ENCODE measurements around the gene ABAT. TPM values are rescaled to one million over a fixed set of nuclear protein-coding genes. Genes with fewer than 3 reads are reported as not detected.
A peak's percentile ranks its signal among the peaks of the same experiment; 100 is the strongest.
"Not testable (repeated sequence)": the region's sequence is repeated elsewhere in the genome, so short reads cannot be mapped to it uniquely, and the experiment has no call there.

The ABAT gene
- total RNA-seq, 4 donors from 2014 or later: 8.3 to 33.5 (median 29.0) TPM

DNA sequence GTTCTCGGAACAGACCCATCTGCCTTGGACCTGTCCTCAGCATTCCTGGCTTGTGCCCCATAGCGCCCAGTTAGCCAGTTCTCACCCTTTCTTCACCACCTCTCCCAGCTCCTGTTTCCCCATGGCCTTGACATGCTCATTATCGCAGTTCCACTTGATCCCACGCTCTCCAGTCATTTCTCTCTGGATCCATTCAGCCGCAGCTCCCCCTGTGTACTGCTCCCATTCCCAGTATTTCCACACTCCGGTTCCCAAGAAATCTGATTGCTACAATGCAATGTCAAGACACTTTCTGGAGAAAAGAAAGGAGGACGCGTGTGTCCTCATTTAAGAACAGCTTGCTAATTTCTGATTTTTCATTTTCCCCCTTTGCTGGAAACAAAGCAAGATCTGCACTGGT lies 67.7 kb downstream of the ABAT start:
- Histone ChIP-seq H3K36me3 (no peaks in the 10 kb centered on the region), H3K4me3 (no peak overlapping the region), H3K27ac (no peak overlapping the region), H3K4me1 (peaks cover 0 to 12% (median 1%) of the 10 kb centered on the region in 4 donors), H3K9me3 (no peaks in the 10 kb centered on the region), H3K27me3 (no peaks in the 10 kb centered on the region)
- TF ChIP-seq, protein P1, sequence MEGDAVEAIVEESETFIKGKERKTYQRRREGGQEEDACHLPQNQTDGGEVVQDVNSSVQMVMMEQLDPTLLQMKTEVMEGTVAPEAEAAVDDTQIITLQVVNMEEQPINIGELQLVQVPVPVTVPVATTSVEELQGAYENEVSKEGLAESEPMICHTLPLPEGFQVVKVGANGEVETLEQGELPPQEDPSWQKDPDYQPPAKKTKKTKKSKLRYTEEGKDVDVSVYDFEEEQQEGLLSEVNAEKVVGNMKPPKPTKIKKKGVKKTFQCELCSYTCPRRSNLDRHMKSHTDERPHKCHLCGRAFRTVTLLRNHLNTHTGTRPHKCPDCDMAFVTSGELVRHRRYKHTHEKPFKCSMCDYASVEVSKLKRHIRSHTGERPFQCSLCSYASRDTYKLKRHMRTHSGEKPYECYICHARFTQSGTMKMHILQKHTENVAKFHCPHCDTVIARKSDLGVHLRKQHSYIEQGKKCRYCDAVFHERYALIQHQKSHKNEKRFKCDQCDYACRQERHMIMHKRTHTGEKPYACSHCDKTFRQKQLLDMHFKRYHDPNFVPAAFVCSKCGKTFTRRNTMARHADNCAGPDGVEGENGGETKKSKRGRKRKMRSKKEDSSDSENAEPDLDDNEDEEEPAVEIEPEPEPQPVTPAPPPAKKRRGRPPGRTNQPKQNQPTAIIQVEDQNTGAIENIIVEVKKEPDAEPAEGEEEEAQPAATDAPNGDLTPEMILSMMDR (IDR thresholded peaks at IDR 0.05): no peak
- no peak for TF ChIP-seq POLR2A (IDR thresholded peaks at IDR 0.05)
- DNase-seq: no peak

DNA sequence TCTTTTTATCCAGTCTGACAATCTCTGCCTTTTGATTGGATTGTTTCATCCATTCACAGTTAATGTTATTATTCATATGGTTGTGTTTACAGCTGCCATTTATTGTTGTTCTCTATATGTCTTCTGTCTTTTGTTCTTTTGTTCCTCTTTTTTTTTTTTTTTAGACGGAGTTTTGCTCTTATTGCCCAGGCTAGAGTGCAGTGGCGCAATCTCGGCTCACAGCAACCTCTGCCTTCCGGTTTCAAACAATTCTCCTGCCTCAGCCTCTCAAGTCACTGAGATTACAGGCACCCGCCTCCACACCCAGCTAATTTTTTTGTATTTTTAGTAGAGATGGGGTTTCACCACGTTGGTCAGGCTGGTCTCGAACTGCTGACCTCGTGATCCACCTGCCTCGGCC lies 74.5 kb downstream of the ABAT start:
- H3K27me3 ChIP-seq, H3K4me1 ChIP-seq, H3K27ac ChIP-seq, H3K9me3 ChIP-seq, DNase-seq, H3K4me3 ChIP-seq: not testable (repeated sequence)
- H3K36me3 ChIP-seq: peaks cover 0 to 14% (median 0%) of the 10 kb centered on the region in 3 donors

DNA sequence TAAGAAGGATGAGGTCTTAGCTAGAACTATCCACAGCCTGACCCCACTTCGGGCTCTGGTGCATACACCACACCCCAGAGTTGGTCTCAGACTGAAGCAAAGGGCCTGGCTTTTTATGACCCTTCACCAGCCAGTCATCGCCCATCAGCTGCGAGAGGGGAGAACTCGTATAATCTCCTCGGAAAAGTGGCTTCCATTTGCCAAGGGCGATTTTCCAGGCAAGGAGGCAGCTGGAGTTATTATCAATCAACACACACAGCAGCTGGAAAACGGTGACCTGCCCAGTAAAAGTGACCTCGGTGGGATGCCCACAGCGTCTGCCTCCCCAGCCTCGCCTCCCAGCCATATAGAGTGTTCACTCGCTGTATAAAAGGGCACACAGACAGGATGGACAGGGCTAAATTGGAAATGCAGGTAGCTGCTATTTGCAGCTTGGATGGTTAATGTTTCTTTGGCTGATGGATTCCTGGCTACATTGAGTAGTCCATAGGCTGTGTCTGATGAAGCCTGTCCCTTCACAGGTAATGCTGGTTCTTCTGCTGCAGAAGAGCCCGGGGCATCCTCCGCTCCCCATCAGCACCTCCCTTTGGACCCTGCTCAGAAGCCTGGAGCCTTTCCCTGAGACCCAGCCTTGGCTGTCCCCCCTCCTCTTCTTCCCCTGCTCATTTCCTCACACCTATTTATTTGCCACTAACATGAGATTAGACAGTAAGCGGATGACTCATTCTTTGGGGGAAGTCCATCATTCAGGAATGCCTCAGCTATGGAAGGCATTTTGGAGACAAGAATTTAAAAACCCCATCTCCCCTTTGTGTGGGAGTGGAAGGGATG lies 77.3 kb downstream of the ABAT start:
- no peak for TF ChIP-seq POLR2A (IDR thresholded peaks at IDR 0.05)
- TF ChIP-seq, protein P1 (IDR thresholded peaks at IDR 0.05): no peak
- H3K4me1 ChIP-seq: no peaks in the 10 kb centered on the region
- H3K9me3 ChIP-seq: no peaks in the 10 kb centered on the region
- no peaks in the 10 kb centered on the region for H3K27me3 ChIP-seq
- H3K27ac ChIP-seq: no peak overlapping the region
- DNase-seq: peak in 1 of 3 donors; percentile 14
- no peak overlapping the region for H3K4me3 ChIP-seq
- H3K36me3 ChIP-seq: peaks cover 0 to 14% (median 0%) of the 10 kb centered on the region in 3 donors

DNA sequence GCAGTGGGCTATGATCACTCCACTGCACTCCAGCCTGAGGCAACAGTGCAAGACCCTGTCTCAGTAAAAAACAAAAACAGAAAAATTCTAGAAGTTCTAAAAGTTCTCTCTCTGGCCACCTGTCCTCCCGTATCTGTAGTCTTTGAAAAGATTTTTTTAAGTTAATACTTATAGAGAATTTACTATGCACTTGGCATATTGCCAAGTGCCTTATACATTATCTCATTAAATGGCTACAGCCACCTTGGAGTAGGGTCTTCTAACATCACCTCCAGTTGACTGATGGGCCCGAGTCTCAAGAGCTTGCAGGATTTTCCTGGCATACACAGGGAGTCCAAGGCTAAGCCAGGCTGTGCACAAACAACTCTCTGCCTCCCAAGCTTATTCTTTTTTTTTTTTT lies 78.3 kb downstream of the ABAT start:
- Histone ChIP-seq H3K27ac (no peak overlapping the region), H3K4me3 (no peak overlapping the region), H3K36me3 (peaks cover 0 to 14% (median 0%) of the 10 kb centered on the region in 3 donors), H3K27me3 (no peaks in the 10 kb centered on the region), H3K9me3 (no peaks in the 10 kb centered on the region), H3K4me1 (no peaks in the 10 kb centered on the region)
- TF ChIP-seq, protein P1 (IDR thresholded peaks at IDR 0.05): no peak
- no peak for TF ChIP-seq POLR2A (IDR thresholded peaks at IDR 0.05)
- DNase-seq: no peak

DNA sequence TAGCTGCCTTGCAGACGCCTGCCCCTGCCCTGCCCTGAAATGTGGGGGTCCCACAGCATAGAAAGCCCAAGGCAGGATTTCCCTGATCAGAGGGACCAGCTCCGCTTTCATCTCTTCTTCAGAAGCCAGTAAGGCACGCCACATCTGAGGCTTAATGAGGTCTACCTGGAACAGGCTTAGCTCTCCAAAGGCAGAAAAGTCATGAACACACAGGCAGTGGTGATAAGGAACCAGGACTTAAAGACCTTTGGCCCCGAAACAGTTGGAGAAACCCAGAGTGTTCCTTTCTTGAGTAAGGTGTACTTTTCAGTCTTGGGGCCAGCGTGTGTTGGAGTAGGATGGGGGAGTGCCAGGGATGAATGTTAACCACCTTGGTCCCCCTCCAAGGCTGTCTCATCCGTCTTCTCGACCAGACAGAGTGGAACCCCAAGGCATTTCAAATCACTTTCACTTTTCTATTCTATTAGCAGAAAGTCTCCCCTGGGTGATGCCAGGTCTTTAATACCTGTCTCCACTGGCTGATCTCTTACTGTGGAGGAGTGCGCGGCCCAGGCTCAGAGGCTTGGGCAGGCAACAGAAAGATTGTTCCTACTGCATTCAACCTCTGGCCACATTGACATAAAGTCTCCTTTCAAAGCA lies 79.1 kb downstream of the ABAT start:
- no peaks in the 10 kb centered on the region for H3K4me1 ChIP-seq
- no peak overlapping the region for H3K27ac ChIP-seq
- peaks cover 0 to 14% (median 0%) of the 10 kb centered on the region in 3 donors for H3K36me3 ChIP-seq
- DNase-seq: peak in 1 of 3 donors; percentile 48
- no peaks in the 10 kb centered on the region for H3K9me3 ChIP-seq
- no peak for TF ChIP-seq POLR2A (IDR thresholded peaks at IDR 0.05)
- TF ChIP-seq, protein P1 (IDR thresholded peaks at IDR 0.05): no peak
- H3K27me3 ChIP-seq: no peaks in the 10 kb centered on the region
- H3K4me3 ChIP-seq: no peak overlapping the region

DNA sequence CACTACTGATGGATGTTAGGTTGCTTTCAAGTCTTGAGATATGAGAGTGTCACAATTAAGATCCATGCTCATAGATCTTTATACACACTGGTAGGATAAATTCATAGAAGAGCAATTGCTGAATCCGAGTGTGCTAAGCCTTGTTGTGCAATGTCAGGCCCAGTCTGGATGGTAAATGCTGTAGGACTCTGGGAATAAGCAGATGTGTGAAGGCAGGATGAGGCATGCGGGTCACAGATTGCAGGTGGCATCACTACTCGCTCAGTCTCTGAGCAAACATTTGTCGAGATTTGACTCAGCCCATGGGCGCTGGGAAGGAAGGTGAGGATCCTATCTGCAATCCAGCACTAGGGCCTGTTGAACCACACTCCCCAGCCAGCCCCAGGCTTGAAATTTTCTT lies 82.3 kb downstream of the ABAT start:
- Histone ChIP-seq H3K9me3 (no peaks in the 10 kb centered on the region), H3K36me3 (peaks cover 0 to 3% (median 0%) of the 10 kb centered on the region in 3 donors), H3K27ac (no peak overlapping the region), H3K4me3 (no peak overlapping the region), H3K27me3 (no peaks in the 10 kb centered on the region), H3K4me1 (no peaks in the 10 kb centered on the region)
- no peak for DNase-seq
- TF ChIP-seq, protein P1 (IDR thresholded peaks at IDR 0.05): no peak
- TF ChIP-seq POLR2A (IDR thresholded peaks at IDR 0.05): no peak

Measured in Peyer's patch (tissue), 4 donors.